Esophagus muscularis mucosa (tissue), 4 donors: ENCODE measurements around the gene STARD13. TPM values are rescaled to one million over a fixed set of nuclear protein-coding genes. Genes with fewer than 3 reads are reported as not detected.

Experiments used
- DNase-seq: peaks from one replicate; pipeline ENCODE4 v3.0.0-alpha.2; 2017; ENCODE audit errors: extremely low spot score
- H3K27ac ChIP-seq, 4 donors: fragments of 200-600 bp; sonication (generic); replicated peaks in 1 of 4; 1 replicate in 3 of 4; 2 replicates in 1 of 4; pipeline ENCODE4 v1.5.1; 2016 to 2019; ENCODE audit warnings: mild to moderate bottlenecking in 1 of 4
- H3K27me3 ChIP-seq, 4 donors: fragments of 200-600 bp; sonication (generic); one replicate each; pipeline versions ENCODE4 v1.5.1 to v1.6.0; 2016 to 2019
- H3K36me3 ChIP-seq, 4 donors: fragments of 200-600 bp; sonication (generic); one replicate each; pipeline ENCODE4 v1.5.1; 2016 to 2019
- H3K4me1 ChIP-seq, 4 donors: fragments of 200-600 bp; sonication (generic); one replicate each; pipeline ENCODE4 v1.5.1; 2016 to 2019
- H3K4me3 ChIP-seq, 4 donors: fragments of 200-600 bp; sonication (generic); 1 replicate in 2 of 4; 2 replicates in 2 of 4; pipeline ENCODE4 v1.5.1; 2016 to 2019; ENCODE audit warnings: mild to moderate bottlenecking in 4 of 4, moderate library complexity in 1 of 4
- H3K9me3 ChIP-seq, 4 donors: fragments of 200-600 bp; sonication (generic); 1 replicate in 3 of 4; 2 replicates in 1 of 4; pipeline ENCODE4 v1.5.1; 2016 to 2019
- EP300 ChIP-seq: sonication (generic); formaldehyde crosslinking; IDR thresholded peaks from one replicate; pipeline ENCODE4 v1.6.1; 2017; ENCODE audit warnings: antibody characterized with exemption
- POLR2A ChIP-seq: fragments of 450-650 bp; IDR thresholded peaks from one replicate; pipeline ENCODE4 v1.6.1; 2017; ENCODE audit warnings: antibody characterized with exemption, moderate library complexity, mild to moderate bottlenecking, low read depth
- POLR2AphosphoS5 ChIP-seq, 2 donors: sonication (generic); formaldehyde crosslinking; IDR thresholded peaks; one replicate each; pipeline ENCODE4 v1.6.1; 2017; ENCODE audit warnings: antibody characterized with exemption in 2 of 2
- WGBS: methylation state at CpG from one replicate; pipeline ENCODE4 v1.1.5; 2018; 5-methylcytosine and 5-hydroxymethylcytosine counted together
- intact Hi-C: fragments of 100-400 bp; cut with DNase I; formaldehyde crosslinking; loops from one replicate; pipeline ENCODE4 v1.15.1; 2023
- total RNA-seq, 4 donors: library from RNA; depleted of rRNA; stranded (reverse); fragments of >200 nt; gene quantifications; one replicate each; pipeline versions ENCODE4 v1.1.0 to v1.2.1, GENCODE V29; 2016
- TF ChIP-seq, protein P1 (sequence below), 3 experiments: fragments of 200-600 bp in 2 of 3; fragments of 450-650 bp in 1 of 3; sonication (generic) in 2 of 3; IDR thresholded peaks; one replicate each; pipeline ENCODE4 v1.5.1; 2017 to 2019; ENCODE audit warnings: antibody characterized with exemption in 3 of 3, mild to moderate bottlenecking in 2 of 3, moderate library complexity in 1 of 3

STARD13 gene
- total RNA-seq, 4 donors from 2014 or later = 44.9 to 59.2 (median 56.2) TPM

DNA sequence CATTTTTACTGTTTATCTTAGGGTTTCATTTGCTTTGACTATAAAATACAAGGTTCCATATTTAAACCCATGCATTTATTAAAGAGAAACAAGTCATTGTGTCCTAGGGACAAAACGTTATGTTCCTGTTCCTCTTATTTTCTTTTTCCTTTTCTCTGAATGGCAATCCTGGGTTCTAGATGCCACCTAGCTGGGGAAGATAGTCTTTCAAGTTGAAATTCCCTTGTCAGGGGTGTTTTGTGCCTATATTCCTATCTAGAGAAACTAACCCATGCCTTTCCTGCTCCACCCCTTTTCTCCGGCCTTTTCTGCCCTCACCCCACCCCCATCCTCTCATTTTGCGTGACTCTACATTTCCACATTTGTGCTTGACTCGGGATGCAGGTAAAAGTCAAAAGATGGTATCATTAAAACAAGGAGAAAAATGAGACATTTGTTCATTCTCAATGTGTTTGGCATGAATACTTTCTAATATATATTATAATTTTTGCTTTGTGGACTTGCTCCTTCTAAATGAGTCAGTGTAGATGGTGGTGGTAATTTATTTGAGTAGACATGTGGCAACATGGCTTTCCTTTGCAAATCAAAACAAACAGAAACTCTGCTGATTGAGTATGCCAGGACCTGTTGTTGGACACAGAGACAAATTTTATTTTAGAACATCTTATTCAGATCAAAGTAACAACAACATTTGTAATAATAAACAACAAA is 26.8 kb upstream of the STARD13 start:
- Histone ChIP-seq H3K36me3 (no peaks in the 10 kb centered on the region), H3K4me3 (no peak overlapping the region), H3K9me3 (no peaks in the 10 kb centered on the region), H3K27me3 (no peaks in the 10 kb centered on the region), H3K27ac (peak overlapping the region in 1 of 4 donors; percentile 40), H3K4me1 (peaks cover 13 to 23% (median 20%) of the 10 kb centered on the region in 4 donors)
- TF ChIP-seq EP300 = no peak
- TF ChIP-seq POLR2AphosphoS5 (IDR thresholded peaks at IDR 0.05) = no peak
- TF ChIP-seq, protein P1, sequence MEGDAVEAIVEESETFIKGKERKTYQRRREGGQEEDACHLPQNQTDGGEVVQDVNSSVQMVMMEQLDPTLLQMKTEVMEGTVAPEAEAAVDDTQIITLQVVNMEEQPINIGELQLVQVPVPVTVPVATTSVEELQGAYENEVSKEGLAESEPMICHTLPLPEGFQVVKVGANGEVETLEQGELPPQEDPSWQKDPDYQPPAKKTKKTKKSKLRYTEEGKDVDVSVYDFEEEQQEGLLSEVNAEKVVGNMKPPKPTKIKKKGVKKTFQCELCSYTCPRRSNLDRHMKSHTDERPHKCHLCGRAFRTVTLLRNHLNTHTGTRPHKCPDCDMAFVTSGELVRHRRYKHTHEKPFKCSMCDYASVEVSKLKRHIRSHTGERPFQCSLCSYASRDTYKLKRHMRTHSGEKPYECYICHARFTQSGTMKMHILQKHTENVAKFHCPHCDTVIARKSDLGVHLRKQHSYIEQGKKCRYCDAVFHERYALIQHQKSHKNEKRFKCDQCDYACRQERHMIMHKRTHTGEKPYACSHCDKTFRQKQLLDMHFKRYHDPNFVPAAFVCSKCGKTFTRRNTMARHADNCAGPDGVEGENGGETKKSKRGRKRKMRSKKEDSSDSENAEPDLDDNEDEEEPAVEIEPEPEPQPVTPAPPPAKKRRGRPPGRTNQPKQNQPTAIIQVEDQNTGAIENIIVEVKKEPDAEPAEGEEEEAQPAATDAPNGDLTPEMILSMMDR (IDR thresholded peaks at IDR 0.05) = peak; percentile 25 to 33 (median 28)
- TF ChIP-seq POLR2A = no peak
- intact Hi-C loops = no loop called here
- 66% methylated on average over 4 of the region's 4 CpGs for WGBS
- no peak for DNase-seq

GRCh38 chr13:33311040-33311439 is 25.5 kb upstream of the STARD13 start:
- no peak overlapping the region for H3K4me3 ChIP-seq
- 95% methylated on average over 2 of the region's 2 CpGs for WGBS
- TF ChIP-seq EP300 (no peak), POLR2A (no peak), POLR2AphosphoS5 (IDR thresholded peaks at IDR 0.05) (no peak)
- TF ChIP-seq, protein P1 (IDR thresholded peaks at IDR 0.05) = no peak
- no peaks in the 10 kb centered on the region for H3K27me3 ChIP-seq
- no peaks in the 10 kb centered on the region for H3K9me3 ChIP-seq
- peaks cover 13 to 23% (median 20%) of the 10 kb centered on the region in 4 donors for H3K4me1 ChIP-seq
- H3K27ac ChIP-seq = no peak overlapping the region
- no peak for DNase-seq
- H3K36me3 ChIP-seq = no peaks in the 10 kb centered on the region
- intact Hi-C loops = no loop called here

- Histone ChIP-seq H3K9me3 (no peaks in the 10 kb centered on the region), H3K27me3 (no peaks in the 10 kb centered on the region), H3K27ac (no peak overlapping the region), H3K4me3 (no peak overlapping the region), H3K4me1 (peaks cover 13 to 23% (median 20%) of the 10 kb centered on the region in 4 donors), H3K36me3 (no peaks in the 10 kb centered on the region)
- no peak for DNase-seq
- WGBS = 91% methylated on average over 4 of the region's 4 CpGs
- TF ChIP-seq, protein P1 (IDR thresholded peaks at IDR 0.05) = no peak
- no peak for TF ChIP-seq EP300
- TF ChIP-seq POLR2A = no peak
- TF ChIP-seq POLR2AphosphoS5 (IDR thresholded peaks at IDR 0.05) = no peak
- intact Hi-C loops = no loop called here
Measured at GRCh38 chr13:33310245-33311038, 24.9 kb upstream of the STARD13 start.

GRCh38 chr13:33308863-33309262 is 23.3 kb upstream of the STARD13 start:
- Histone ChIP-seq H3K4me3 (no peak overlapping the region), H3K9me3 (no peaks in the 10 kb centered on the region), H3K27ac (no peak overlapping the region), H3K4me1 (peaks cover 13 to 22% (median 20%) of the 10 kb centered on the region in 4 donors), H3K27me3 (no peaks in the 10 kb centered on the region), H3K36me3 (no peaks in the 10 kb centered on the region)
- intact Hi-C loops = no loop called here
- DNase-seq = no peak
- TF ChIP-seq, protein P1 (IDR thresholded peaks at IDR 0.05) = no peak
- TF ChIP-seq POLR2AphosphoS5 (IDR thresholded peaks at IDR 0.05) = no peak
- no peak for TF ChIP-seq POLR2A
- TF ChIP-seq EP300 = no peak
- 89% methylated on average over 1 of the region's 1 CpG for WGBS
